WTC11 (cell line): ENCODE results near the gene FGFR2. TPM values are rescaled to one million over a fixed set of nuclear protein-coding genes. Genes with fewer than 3 reads are reported as not detected.

Experiments used
- ATAC-seq: fragments of 200-7000 bp; cut with Tn5 transposase; 2 replicates; pipeline ENCODE4 v1.10.0; 2021; ENCODE audit warnings: mild to moderate bottlenecking, moderate library complexity
- CTCF ChIA-PET: fragments of 300-600 bp; sonication (Branson Sonifier 250); formaldehyde crosslinking; loops from one replicate; lab custom pipeline; 2021; ENCODE audit warnings: antibody characterized with exemption; lab: Charles Lee
- POLR2A ChIA-PET: fragments of 350-600 bp; sonication (Branson Sonifier 250); formaldehyde crosslinking; loops from one replicate; lab custom pipeline; 2021; ENCODE audit warnings: antibody characterized with exemption; lab: Charles Lee
- DNase-seq: peaks from one replicate; pipeline ENCODE4 v3.0.0; 2021; ENCODE audit warnings: low spot score
- H3K27ac Mint-ChIP-seq: 2 replicates; pipeline ENCODE4 v1.8.0; 2021; ENCODE audit warnings: mixed read lengths
- H3K27me3 Mint-ChIP-seq: 2 replicates; pipeline ENCODE4 v1.8.0; 2021; ENCODE audit warnings: low read depth, mild to moderate bottlenecking, moderate library complexity, mixed read lengths
- H3K36me3 Mint-ChIP-seq: 2 replicates; pipeline ENCODE4 v1.8.0; 2021; ENCODE audit warnings: mixed read lengths
- H3K4me1 Mint-ChIP-seq: 2 replicates; pipeline ENCODE4 v1.8.0; 2022; ENCODE audit warnings: mixed read lengths
- H3K4me3 Mint-ChIP-seq: 2 replicates; pipeline ENCODE4 v1.8.0; 2021; ENCODE audit warnings: mild to moderate bottlenecking, moderate library complexity, mixed read lengths
- H3K9me3 Mint-ChIP-seq: 2 replicates; pipeline ENCODE4 v1.8.0; 2021; ENCODE audit warnings: mixed read lengths
- ATF1 ChIP-seq: sonication (generic); formaldehyde crosslinking; IDR thresholded peaks from 2 replicates; pipeline ENCODE4 v1.8.1; 2023; ENCODE audit warnings: mild to moderate bottlenecking, moderate library complexity, missing genetic modification reagents
- CREM ChIP-seq: sonication (generic); formaldehyde crosslinking; IDR thresholded peaks from 2 replicates; pipeline ENCODE4 v1.8.1; 2022; ENCODE audit warnings: mild to moderate bottlenecking, missing genetic modification reagents, moderate library complexity
- E2F4 ChIP-seq: sonication (generic); formaldehyde crosslinking; IDR thresholded peaks from 2 replicates; pipeline ENCODE4 v1.8.1; 2022; ENCODE audit warnings: low read depth, mild to moderate bottlenecking, moderate library complexity, missing genetic modification reagents, borderline replicate concordance
- E2F5 ChIP-seq: sonication (generic); formaldehyde crosslinking; IDR thresholded peaks from 2 replicates; pipeline ENCODE4 v1.8.1; 2022; ENCODE audit warnings: mild to moderate bottlenecking, moderate library complexity, missing genetic modification reagents
- ELF4 ChIP-seq: sonication (generic); formaldehyde crosslinking; IDR thresholded peaks from 2 replicates; pipeline ENCODE4 v1.8.1; 2022; ENCODE audit warnings: low read depth, mild to moderate bottlenecking, moderate library complexity, missing genetic modification reagents
- ESRRA ChIP-seq: sonication (generic); formaldehyde crosslinking; IDR thresholded peaks from 2 replicates; pipeline ENCODE4 v1.8.1; 2022; ENCODE audit warnings: mild to moderate bottlenecking, missing genetic modification reagents, borderline replicate concordance
- FOXJ3 ChIP-seq: sonication (generic); formaldehyde crosslinking; IDR thresholded peaks from 2 replicates; pipeline ENCODE4 v1.9.0; 2021; ENCODE audit warnings: missing genetic modification reagents, mild to moderate bottlenecking, borderline replicate concordance
- GRHL2 ChIP-seq: fragments of 250-450 bp; sonication (Bioruptor Pico); IDR thresholded peaks from 2 replicates; pipeline ENCODE4 v1.8.0; 2022; ENCODE audit warnings: mild to moderate bottlenecking, moderate library complexity; ENCODE audit not compliant: insufficient replicate concordance, severe bottlenecking
- GTF2I ChIP-seq: fragments of 250-450 bp; sonication (Bioruptor Pico); conservative IDR thresholded peaks from 2 replicates; pipeline ENCODE4 v1.4.0; 2021; ENCODE audit warnings: mild to moderate bottlenecking
- IRF2 ChIP-seq: sonication (generic); formaldehyde crosslinking; IDR thresholded peaks from 2 replicates; pipeline ENCODE4 v1.8.0; 2022; ENCODE audit warnings: low read depth, missing genetic modification reagents, borderline replicate concordance
- KAT7 ChIP-seq: sonication (generic); formaldehyde crosslinking; IDR thresholded peaks from 2 replicates; pipeline ENCODE4 v1.8.1; 2023; ENCODE audit warnings: missing genetic modification reagents, mild to moderate bottlenecking, borderline replicate concordance
- MXD4 ChIP-seq: fragments of 250-450 bp; sonication (Bioruptor Pico); IDR thresholded peaks from 2 replicates; pipeline ENCODE4 v1.8.0; 2021; ENCODE audit warnings: mild to moderate bottlenecking, moderate library complexity, borderline replicate concordance
- NR1H2 ChIP-seq: sonication (generic); formaldehyde crosslinking; IDR thresholded peaks from 2 replicates; pipeline ENCODE4 v1.9.0; 2021; ENCODE audit warnings: mild to moderate bottlenecking, moderate library complexity, missing genetic modification reagents
- NR2C2 ChIP-seq: sonication (generic); formaldehyde crosslinking; IDR thresholded peaks from 2 replicates; pipeline ENCODE4 v1.8.0; 2022; ENCODE audit warnings: mild to moderate bottlenecking, missing genetic modification reagents
- NR3C1 ChIP-seq: sonication (generic); formaldehyde crosslinking; conservative IDR thresholded peaks from 2 replicates; pipeline ENCODE4 v1.8.1; 2023; ENCODE audit warnings: low read depth, mild to moderate bottlenecking, missing genetic modification reagents
- PREB ChIP-seq: sonication (generic); formaldehyde crosslinking; IDR thresholded peaks from 2 replicates; pipeline ENCODE4 v1.8.1; 2022; ENCODE audit warnings: mild to moderate bottlenecking, missing genetic modification reagents, moderate library complexity, borderline replicate concordance
- RELA ChIP-seq: sonication (generic); formaldehyde crosslinking; IDR thresholded peaks from 2 replicates; pipeline ENCODE4 v1.8.1; 2022; ENCODE audit warnings: missing genetic modification reagents, mild to moderate bottlenecking, borderline replicate concordance
- RORB ChIP-seq: fragments of 250-450 bp; sonication (Bioruptor Pico); IDR thresholded peaks from 2 replicates; pipeline ENCODE4 v1.9.0; 2021; ENCODE audit warnings: mild to moderate bottlenecking
- SMAD4 ChIP-seq: sonication (generic); formaldehyde crosslinking; IDR thresholded peaks from 2 replicates; pipeline ENCODE4 v1.8.0; 2022; ENCODE audit warnings: mild to moderate bottlenecking, missing genetic modification reagents
- TCF7 ChIP-seq: sonication (generic); formaldehyde crosslinking; IDR thresholded peaks from 2 replicates; pipeline ENCODE4 v1.8.0; 2022; ENCODE audit warnings: mild to moderate bottlenecking, low read depth, missing genetic modification reagents, moderate library complexity
- TEAD4 ChIP-seq: sonication (generic); formaldehyde crosslinking; IDR thresholded peaks from 2 replicates; pipeline ENCODE4 v1.8.0; 2022; ENCODE audit warnings: mild to moderate bottlenecking, missing genetic modification reagents
- TP53 ChIP-seq: sonication (generic); formaldehyde crosslinking; IDR thresholded peaks from 2 replicates; pipeline ENCODE4 v1.8.1; 2023; ENCODE audit warnings: mild to moderate bottlenecking, missing genetic modification reagents
- USF1 ChIP-seq: sonication (generic); formaldehyde crosslinking; IDR thresholded peaks from 2 replicates; pipeline ENCODE4 v1.8.0; 2022; ENCODE audit warnings: mild to moderate bottlenecking, missing genetic modification reagents
- ZBTB21 ChIP-seq: sonication (generic); formaldehyde crosslinking; IDR thresholded peaks from 2 replicates; pipeline ENCODE4 v1.8.1; 2023; ENCODE audit warnings: mild to moderate bottlenecking, missing genetic modification reagents, borderline replicate concordance
- ZMAT4 ChIP-seq: fragments of 250-450 bp; sonication (Bioruptor Pico); IDR thresholded peaks from 2 replicates; pipeline ENCODE4 v1.9.0; 2021; ENCODE audit warnings: mild to moderate bottlenecking
- ZNF263 ChIP-seq: sonication (generic); formaldehyde crosslinking; IDR thresholded peaks from 2 replicates; pipeline ENCODE4 v1.8.1; 2022; ENCODE audit warnings: low read depth, mild to moderate bottlenecking, moderate library complexity, missing genetic modification reagents
- ZNF425 ChIP-seq: fragments of 250-450 bp; sonication (Bioruptor Pico); conservative IDR thresholded peaks from 2 replicates; pipeline ENCODE4 v1.9.0; 2021; ENCODE audit warnings: mild to moderate bottlenecking
- ZNF532 ChIP-seq: fragments of 250-450 bp; sonication (Bioruptor Pico); IDR thresholded peaks from 2 replicates; pipeline ENCODE4 v1.9.0; 2021; ENCODE audit warnings: mild to moderate bottlenecking, borderline replicate concordance
- total RNA-seq: library from RNA; stranded (reverse); gene quantifications from 3 replicates; pipeline ENCODE4 v1.2.3, GENCODE V29; 2021

FGFR2 gene
- total RNA-seq, 1 experiment from 2014 or later = 95.0 TPM

GRCh38 chr10:121618906-121619305, 20.7 kb upstream of the FGFR2 start:
- DNase-seq (no peak), ATAC-seq (no peak)
- Mint-ChIP-seq H3K9me3 (peaks cover 16% of the 10 kb centered on the region), H3K27ac (no peak overlapping the region), H3K4me1 (no peaks in the 10 kb centered on the region), H3K36me3 (peaks cover 16% of the 10 kb centered on the region), H3K27me3 (peaks cover 2% of the 10 kb centered on the region), H3K4me3 (no peak overlapping the region)
- ChIA-PET CTCF (no interaction called here), POLR2A (no interaction called here)
- TF ChIP-seq TEAD4 = no peak
- no peak for TF ChIP-seq MXD4 (CRISPR knock-in tag)
- no peak for TF ChIP-seq KAT7 (CRISPR knock-in tag)
- TF ChIP-seq ZNF263 (CRISPR knock-in tag) = no peak
- no peak for TF ChIP-seq ZBTB21
- TF ChIP-seq ELF4 (CRISPR knock-in tag) = no peak
- TF ChIP-seq ZNF425 (CRISPR knock-in tag) = no peak
- no peak for TF ChIP-seq FOXJ3
- TF ChIP-seq GTF2I (CRISPR knock-in tag) = no peak
- no peak for TF ChIP-seq ATF1
- TF ChIP-seq SMAD4 = no peak
- no peak for TF ChIP-seq NR1H2 (CRISPR knock-in tag)
- TF ChIP-seq ESRRA (CRISPR knock-in tag) = no peak
- TF ChIP-seq RORB = no peak
- TF ChIP-seq NR3C1 (CRISPR knock-in tag) = no peak
- no peak for TF ChIP-seq CREM
- TF ChIP-seq USF1 (CRISPR knock-in tag) = no peak
- TF ChIP-seq TP53 = no peak

GRCh38 chr10:121617176-121617575, 18.9 kb upstream of the FGFR2 start:
- peaks cover 16% of the 10 kb centered on the region for H3K9me3 Mint-ChIP-seq
- ChIA-PET CTCF (no interaction called here), POLR2A (no interaction called here)
- H3K4me3 Mint-ChIP-seq = no peak overlapping the region
- H3K27ac Mint-ChIP-seq = no peak overlapping the region
- no peaks in the 10 kb centered on the region for H3K4me1 Mint-ChIP-seq
- ATAC-seq = no peak
- peaks cover 16% of the 10 kb centered on the region for H3K36me3 Mint-ChIP-seq
- H3K27me3 Mint-ChIP-seq = peaks cover 2% of the 10 kb centered on the region
- no peak for DNase-seq
- TF ChIP-seq GRHL2 (no peak), E2F4 (CRISPR knock-in tag) (no peak), TCF7 (CRISPR knock-in tag) (no peak), IRF2 (CRISPR knock-in tag) (no peak), ZNF532 (no peak), E2F5 (CRISPR knock-in tag) (no peak), RELA (no peak), NR2C2 (CRISPR knock-in tag) (no peak), ZMAT4 (CRISPR knock-in tag) (no peak), PREB (CRISPR knock-in tag) (no peak)
